HL-60 (cell line): ENCODE data around the gene CDH23.

Experiments used
- CTCF ChIP-seq: IDR thresholded peaks from one replicate; pipeline ENCODE4 v1.5.1; 2011; ENCODE audit warnings: low read length, control low read depth, inconsistent platforms; ENCODE audit not compliant: insufficient read depth
- GABPA ChIP-seq: IDR thresholded peaks from 2 replicates; pipeline ENCODE4 v1.6.1; 2012; ENCODE audit warnings: low read depth
- POLR2AphosphoS5 ChIP-seq: IDR thresholded peaks from 2 replicates; pipeline ENCODE4 v1.6.1; 2012; ENCODE audit warnings: low read depth
- SPI1 ChIP-seq: IDR thresholded peaks from 2 replicates; pipeline ENCODE4 v1.6.1; 2012; ENCODE audit warnings: low read depth, mild to moderate bottlenecking, borderline replicate concordance
- TF ChIP-seq, protein P1 (sequence below): IDR thresholded peaks from 2 replicates; pipeline ENCODE4 v1.6.1; 2012; ENCODE audit warnings: low read depth; ENCODE audit not compliant: insufficient replicate concordance

GRCh38 chr10:71638822-71639719 lies 242.4 kb downstream of the CDH23 start:
- no peak for TF ChIP-seq POLR2AphosphoS5
- no peak for TF ChIP-seq CTCF
- TF ChIP-seq, protein P1, sequence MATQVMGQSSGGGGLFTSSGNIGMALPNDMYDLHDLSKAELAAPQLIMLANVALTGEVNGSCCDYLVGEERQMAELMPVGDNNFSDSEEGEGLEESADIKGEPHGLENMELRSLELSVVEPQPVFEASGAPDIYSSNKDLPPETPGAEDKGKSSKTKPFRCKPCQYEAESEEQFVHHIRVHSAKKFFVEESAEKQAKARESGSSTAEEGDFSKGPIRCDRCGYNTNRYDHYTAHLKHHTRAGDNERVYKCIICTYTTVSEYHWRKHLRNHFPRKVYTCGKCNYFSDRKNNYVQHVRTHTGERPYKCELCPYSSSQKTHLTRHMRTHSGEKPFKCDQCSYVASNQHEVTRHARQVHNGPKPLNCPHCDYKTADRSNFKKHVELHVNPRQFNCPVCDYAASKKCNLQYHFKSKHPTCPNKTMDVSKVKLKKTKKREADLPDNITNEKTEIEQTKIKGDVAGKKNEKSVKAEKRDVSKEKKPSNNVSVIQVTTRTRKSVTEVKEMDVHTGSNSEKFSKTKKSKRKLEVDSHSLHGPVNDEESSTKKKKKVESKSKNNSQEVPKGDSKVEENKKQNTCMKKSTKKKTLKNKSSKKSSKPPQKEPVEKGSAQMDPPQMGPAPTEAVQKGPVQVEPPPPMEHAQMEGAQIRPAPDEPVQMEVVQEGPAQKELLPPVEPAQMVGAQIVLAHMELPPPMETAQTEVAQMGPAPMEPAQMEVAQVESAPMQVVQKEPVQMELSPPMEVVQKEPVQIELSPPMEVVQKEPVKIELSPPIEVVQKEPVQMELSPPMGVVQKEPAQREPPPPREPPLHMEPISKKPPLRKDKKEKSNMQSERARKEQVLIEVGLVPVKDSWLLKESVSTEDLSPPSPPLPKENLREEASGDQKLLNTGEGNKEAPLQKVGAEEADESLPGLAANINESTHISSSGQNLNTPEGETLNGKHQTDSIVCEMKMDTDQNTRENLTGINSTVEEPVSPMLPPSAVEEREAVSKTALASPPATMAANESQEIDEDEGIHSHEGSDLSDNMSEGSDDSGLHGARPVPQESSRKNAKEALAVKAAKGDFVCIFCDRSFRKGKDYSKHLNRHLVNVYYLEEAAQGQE: no peak
- TF ChIP-seq SPI1: no peak
- no peak for TF ChIP-seq GABPA
